EL (cell line): ENCODE results near the gene TROAP.
"Not testable (repeated sequence)": the region's sequence is repeated elsewhere in the genome, so short reads cannot be mapped to it uniquely, and the experiment has no call there.

Experiments used
- DNase-seq: peaks from one replicate; pipeline ENCODE4 v3.0.0-alpha.2; 2016

The TROAP gene

GRCh38 chr12:49330631-49331379 lies 7.8 kb downstream of the TROAP start:
- DNase-seq = no peak

GRCh38 chr12:49331380-49332222 lies 8.5 kb downstream of the TROAP start:
- peak; percentile 71 for DNase-seq

GRCh38 chr12:49332441-49332861 lies 9.4 kb downstream of the TROAP start:
- peak; percentile 40 for DNase-seq

- DNase-seq = no peak
These were observed 9.9 kb downstream of the TROAP start for GRCh38 chr12:49332891-49333371.

- not testable (repeated sequence) for DNase-seq
These were observed 10.7 kb downstream of the TROAP start for GRCh38 chr12:49333778-49334177.

GRCh38 chr12:49334226-49334625 lies 11.2 kb downstream of the TROAP start:
- no peak for DNase-seq

GRCh38 chr12:49334681-49335080 lies 11.6 kb downstream of the TROAP start:
- no peak for DNase-seq

- no peak for DNase-seq
These were observed 12.3 kb downstream of the TROAP start for GRCh38 chr12:49335118-49335954.

GRCh38 chr12:49335955-49336644 lies 13.0 kb downstream of the TROAP start:
- no peak for DNase-seq

GRCh38 chr12:49336645-49337584 lies 13.9 kb downstream of the TROAP start, which contains the start of gene C1QL4:
Gene C1QL4, minus strand, starts transcription at chr12:49337188. Its CDS starts 711 bp downstream, at chr12:49336477.
- peak; percentile 79 for DNase-seq

GRCh38 chr12:49338830-49339463 lies 15.9 kb downstream of the TROAP start:
- no peak for DNase-seq

GRCh38 chr12:49339464-49339861 lies 16.4 kb downstream of the TROAP start:
- DNase-seq = no peak

GRCh38 chr12:49340095-49340870 lies 17.2 kb downstream of the TROAP start:
- DNase-seq = no peak

- DNase-seq = no peak
These were observed 18.1 kb downstream of the TROAP start for GRCh38 chr12:49340971-49341776.

- DNase-seq = no peak
These were observed 18.7 kb downstream of the TROAP start for GRCh38 chr12:49341777-49342065.

- DNase-seq = peak; percentile 87
These were observed 19.2 kb downstream of the TROAP start for GRCh38 chr12:49342066-49342913.

- DNase-seq = no peak
These were observed 20.1 kb downstream of the TROAP start for GRCh38 chr12:49342914-49343731.
